Upper lobe of left lung (tissue), 6 donors: Measurements from ENCODE around the gene TYMP. TPM values are rescaled to one million over a fixed set of nuclear protein-coding genes. Genes with fewer than 3 reads are reported as not detected.

ENCODE experiments used
- ATAC-seq, 2 donors: fragments of 200-7000 bp; cut with Tn5 transposase; one replicate each; pipeline ENCODE4 v1.9.1; 2022; ENCODE audit warnings: mild to moderate bottlenecking in 2 of 2, moderate library complexity in 2 of 2; ENCODE audit not compliant: low FRiP score in 2 of 2
- DNase-seq, 2 donors: peaks; one replicate each; pipeline ENCODE4 v3.0.0-alpha.2; 2019 to 2020
- H3K27ac ChIP-seq, 4 donors: fragments of 200-600 bp; sonication (generic); one replicate each; pipeline ENCODE4 v1.5.1; 2016 to 2019
- H3K27me3 ChIP-seq, 4 donors: fragments of 200-600 bp; sonication (generic); one replicate each; pipeline ENCODE4 v1.5.1; 2017 to 2019
- H3K36me3 ChIP-seq, 4 donors: fragments of 200-600 bp; sonication (generic); one replicate each; pipeline ENCODE4 v1.5.1; 2016 to 2019
- H3K4me1 ChIP-seq, 4 donors: fragments of 200-600 bp; sonication (generic); one replicate each; pipeline ENCODE4 v1.5.1; 2018 to 2019
- H3K4me3 ChIP-seq, 4 donors: fragments of 200-600 bp; sonication (generic); one replicate each; pipeline ENCODE4 v1.5.1; 2017 to 2019; ENCODE audit warnings: mild to moderate bottlenecking in 2 of 4, moderate library complexity in 1 of 4
- H3K9me3 ChIP-seq, 4 donors: fragments of 200-600 bp; sonication (generic); one replicate each; pipeline ENCODE4 v1.5.1; 2018 to 2019
- EP300 ChIP-seq, 4 donors: sonication (generic); formaldehyde crosslinking; IDR thresholded peaks; one replicate each; pipeline ENCODE4 v1.5.1; 2017; ENCODE audit warnings: antibody characterized with exemption in 4 of 4, control low read depth in 2 of 4
- POLR2A ChIP-seq, 4 donors: fragments of 450-650 bp; IDR thresholded peaks; one replicate each; pipeline ENCODE4 v1.5.1; 2016 to 2017; ENCODE audit warnings: antibody characterized with exemption in 4 of 4, mild to moderate bottlenecking in 2 of 4
- POLR2AphosphoS5 ChIP-seq, 2 donors: sonication (generic); formaldehyde crosslinking; IDR thresholded peaks; one replicate each; pipeline ENCODE4 v1.5.1; 2017; ENCODE audit warnings: antibody characterized with exemption in 2 of 2
- WGBS, 2 donors: methylation state at CpG; one replicate each; pipeline ENCODE4 v1.1.5; 2017 to 2018; 5-methylcytosine and 5-hydroxymethylcytosine counted together
- total RNA-seq, 6 donors: library from RNA; depleted of rRNA in 4 of 6; stranded (reverse); fragments of >200 nt in 4 of 6; gene quantifications; one replicate each; pipeline versions ENCODE4 v1.1.0 to v1.2.1, GENCODE V29; 2016 to 2021
- TF ChIP-seq, protein P1 (sequence below), 6 experiments: fragments of 450-650 bp in 4 of 6; fragments of 200-600 bp in 2 of 6; sonication (generic) in 2 of 6; IDR thresholded peaks; one replicate each; pipeline ENCODE4 v1.5.1; 2016 to 2019; ENCODE audit warnings: antibody characterized with exemption in 6 of 6
- donor health status: DM: no; HTN: no; CAD: no; lungs with moderate emphysema.
- donor health status: DM: no; HTN: yes; CAD: no; lungs with severe emphysema.

TYMP gene
- total RNA-seq, 6 donors from 2014 or later = 162 to 346 (median 248) TPM

DNA sequence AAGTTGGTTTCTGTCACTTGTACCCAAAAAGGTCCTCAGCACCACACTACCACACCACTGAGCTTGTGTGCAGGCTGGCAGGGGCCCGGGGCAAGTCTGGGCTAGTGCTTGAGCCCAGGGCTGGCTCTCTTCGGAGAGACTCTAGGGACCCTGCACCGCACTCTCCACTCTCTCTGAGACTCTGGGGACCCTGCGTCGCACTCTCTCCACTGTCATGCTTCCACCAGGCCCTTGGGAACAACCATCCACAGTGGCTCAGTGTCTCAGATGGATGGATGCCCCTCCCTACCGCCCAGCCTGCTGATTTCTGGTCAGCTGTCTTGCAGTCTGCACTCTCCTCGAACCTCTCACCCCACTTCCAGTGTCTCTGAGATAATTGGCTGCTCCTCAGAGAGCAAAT, 52.9 kb downstream of the TYMP start:
- DNase-seq (peak in 1 of 2 donors; percentile 37), ATAC-seq (no peak)
- TF ChIP-seq POLR2AphosphoS5 (IDR thresholded peaks at IDR 0.05) (no peak), POLR2A (IDR thresholded peaks at IDR 0.05) (no peak), EP300 (IDR thresholded peaks at IDR 0.05) (no peak)
- TF ChIP-seq, protein P1, sequence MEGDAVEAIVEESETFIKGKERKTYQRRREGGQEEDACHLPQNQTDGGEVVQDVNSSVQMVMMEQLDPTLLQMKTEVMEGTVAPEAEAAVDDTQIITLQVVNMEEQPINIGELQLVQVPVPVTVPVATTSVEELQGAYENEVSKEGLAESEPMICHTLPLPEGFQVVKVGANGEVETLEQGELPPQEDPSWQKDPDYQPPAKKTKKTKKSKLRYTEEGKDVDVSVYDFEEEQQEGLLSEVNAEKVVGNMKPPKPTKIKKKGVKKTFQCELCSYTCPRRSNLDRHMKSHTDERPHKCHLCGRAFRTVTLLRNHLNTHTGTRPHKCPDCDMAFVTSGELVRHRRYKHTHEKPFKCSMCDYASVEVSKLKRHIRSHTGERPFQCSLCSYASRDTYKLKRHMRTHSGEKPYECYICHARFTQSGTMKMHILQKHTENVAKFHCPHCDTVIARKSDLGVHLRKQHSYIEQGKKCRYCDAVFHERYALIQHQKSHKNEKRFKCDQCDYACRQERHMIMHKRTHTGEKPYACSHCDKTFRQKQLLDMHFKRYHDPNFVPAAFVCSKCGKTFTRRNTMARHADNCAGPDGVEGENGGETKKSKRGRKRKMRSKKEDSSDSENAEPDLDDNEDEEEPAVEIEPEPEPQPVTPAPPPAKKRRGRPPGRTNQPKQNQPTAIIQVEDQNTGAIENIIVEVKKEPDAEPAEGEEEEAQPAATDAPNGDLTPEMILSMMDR (IDR thresholded peaks at IDR 0.05) = no peak
- no peak overlapping the region for H3K4me3 ChIP-seq
- WGBS, 2 donors = 72% methylated on average over 7 of the region's 7 CpGs
- no peaks in the 10 kb centered on the region for H3K9me3 ChIP-seq
- peaks cover 30 to 44% (median 36%) of the 10 kb centered on the region in 4 donors for H3K4me1 ChIP-seq
- H3K27ac ChIP-seq = no peak overlapping the region
- peaks cover 0 to 12% (median 7%) of the 10 kb centered on the region in 4 donors for H3K27me3 ChIP-seq
- H3K36me3 ChIP-seq = no peaks in the 10 kb centered on the region

Other genes starting within 250 kb of the TYMP start
- 100 to 1,000 TPM; 218 to 407 (median 313) TPM for gene PLXNB2, start 222.4 kb downstream of the TYMP start, total RNA-seq
- 10 to 100 TPM in 5 of 6 donors, 1 to 10 TPM in 1; 9.5 to 24.1 (median 12.7) TPM for gene DENND6B, start 203.0 kb downstream of the TYMP start, total RNA-seq
- 100 to 1,000 TPM in 2 of 6 donors, 10 to 100 TPM in 4; 53.0 to 264 (median 63.8) TPM for gene PPP6R2, start 186.7 kb downstream of the TYMP start, total RNA-seq
- 100 to 1,000 TPM in 1 of 6 donors, 10 to 100 TPM in 5; 44.6 to 117 (median 75.7) TPM for gene SBF1, start 55.0 kb downstream of the TYMP start, total RNA-seq
- gene ADM2, start 48.5 kb downstream of the TYMP start, total RNA-seq = 1 to 10 TPM in 4 of 6 donors, under 1 TPM in 2; 0.30 to 3.1 (median 1.6) TPM
- not detected for gene MIOX, start 43.2 kb downstream of the TYMP start, total RNA-seq
- 10 to 100 TPM; 36.0 to 87.4 (median 77.4) TPM for gene LMF2, start 22.3 kb downstream of the TYMP start, total RNA-seq
- 100 to 1,000 TPM in 1 of 6 donors, 10 to 100 TPM in 5; 55.4 to 104 (median 62.2) TPM for gene NCAPH2, start 21.8 kb downstream of the TYMP start, total RNA-seq
- 10 to 100 TPM in 2 of 6 donors, 1 to 10 TPM in 3, not detected in 1; 1.7 to 14.0 (median 9.2) TPM for gene SCO2, start 4.4 kb downstream of the TYMP start, total RNA-seq
- gene KLHDC7B, start 15.9 kb upstream of the TYMP start, total RNA-seq = 1 to 10 TPM in 2 of 6 donors, under 1 TPM in 2, not detected in 2; 0.39 to 1.5 (median 0.81) TPM
- 1 to 10 TPM in 1 of 6 donors, not detected in 5; 3.4 TPM for gene SYCE3, start 32.9 kb upstream of the TYMP start, total RNA-seq
- 10 to 100 TPM in 5 of 6 donors, 1 to 10 TPM in 1; 7.3 to 54.5 (median 19.4) TPM for gene CPT1B, start 48.4 kb upstream of the TYMP start, total RNA-seq
- gene CHKB, start 52.8 kb upstream of the TYMP start, total RNA-seq = 100 to 1,000 TPM in 2 of 6 donors, 10 to 100 TPM in 4; 42.7 to 294 (median 87.8) TPM
- gene MAPK8IP2, start 70.8 kb upstream of the TYMP start, total RNA-seq = 1 to 10 TPM; 1.0 to 5.5 (median 3.4) TPM
- 10 to 100 TPM; 29.8 to 99.0 (median 59.2) TPM for gene ARSA, start 98.1 kb upstream of the TYMP start, total RNA-seq
- 100 to 1,000 TPM in 1 of 6 donors, 10 to 100 TPM in 5; 16.6 to 105 (median 51.1) TPM for gene SHANK3, start 142.8 kb upstream of the TYMP start, total RNA-seq
- gene ACR, start 208.2 kb upstream of the TYMP start, total RNA-seq = 1 to 10 TPM in 4 of 6 donors, under 1 TPM in 2; 0.71 to 3.9 (median 1.5) TPM